GM12875 (cell line): ENCODE data around the gene KRT3.

Experiments
- H3K4me3 ChIP-seq: one replicate; pipeline ENCODE4 v1.5.1; 2011; ENCODE audit warnings: low read depth, low read length, control low read depth
- TF ChIP-seq, protein P1 (sequence below): IDR thresholded peaks from 2 replicates; pipeline ENCODE4 v1.5.1; 2011; ENCODE audit warnings: low read depth, mild to moderate bottlenecking, control low read depth, inconsistent platforms, low read length, moderate library complexity, borderline replicate concordance; ENCODE audit not compliant: insufficient read depth

The KRT3 gene

DNA sequence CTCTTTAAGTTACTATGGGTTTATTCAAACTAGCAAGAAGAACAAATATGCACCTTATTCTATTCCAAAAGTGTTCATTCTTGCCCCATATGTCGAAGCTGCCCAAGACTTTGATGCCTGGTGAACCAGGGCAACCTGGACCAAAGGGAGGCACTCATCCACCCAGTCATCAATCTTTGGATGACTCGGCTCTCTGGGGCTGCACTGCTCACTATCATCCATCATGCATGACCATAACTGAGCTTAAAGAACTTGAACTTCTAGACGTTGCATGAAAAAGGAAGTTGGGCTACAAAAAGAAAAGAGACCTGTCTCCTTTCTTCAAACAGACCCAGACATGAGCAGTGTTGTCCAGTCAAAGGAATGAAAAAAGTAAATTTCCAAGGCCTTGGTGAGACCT, 16.8 kb upstream of the KRT3 start:
- TF ChIP-seq, protein P1, sequence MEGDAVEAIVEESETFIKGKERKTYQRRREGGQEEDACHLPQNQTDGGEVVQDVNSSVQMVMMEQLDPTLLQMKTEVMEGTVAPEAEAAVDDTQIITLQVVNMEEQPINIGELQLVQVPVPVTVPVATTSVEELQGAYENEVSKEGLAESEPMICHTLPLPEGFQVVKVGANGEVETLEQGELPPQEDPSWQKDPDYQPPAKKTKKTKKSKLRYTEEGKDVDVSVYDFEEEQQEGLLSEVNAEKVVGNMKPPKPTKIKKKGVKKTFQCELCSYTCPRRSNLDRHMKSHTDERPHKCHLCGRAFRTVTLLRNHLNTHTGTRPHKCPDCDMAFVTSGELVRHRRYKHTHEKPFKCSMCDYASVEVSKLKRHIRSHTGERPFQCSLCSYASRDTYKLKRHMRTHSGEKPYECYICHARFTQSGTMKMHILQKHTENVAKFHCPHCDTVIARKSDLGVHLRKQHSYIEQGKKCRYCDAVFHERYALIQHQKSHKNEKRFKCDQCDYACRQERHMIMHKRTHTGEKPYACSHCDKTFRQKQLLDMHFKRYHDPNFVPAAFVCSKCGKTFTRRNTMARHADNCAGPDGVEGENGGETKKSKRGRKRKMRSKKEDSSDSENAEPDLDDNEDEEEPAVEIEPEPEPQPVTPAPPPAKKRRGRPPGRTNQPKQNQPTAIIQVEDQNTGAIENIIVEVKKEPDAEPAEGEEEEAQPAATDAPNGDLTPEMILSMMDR: no peak

DNA sequence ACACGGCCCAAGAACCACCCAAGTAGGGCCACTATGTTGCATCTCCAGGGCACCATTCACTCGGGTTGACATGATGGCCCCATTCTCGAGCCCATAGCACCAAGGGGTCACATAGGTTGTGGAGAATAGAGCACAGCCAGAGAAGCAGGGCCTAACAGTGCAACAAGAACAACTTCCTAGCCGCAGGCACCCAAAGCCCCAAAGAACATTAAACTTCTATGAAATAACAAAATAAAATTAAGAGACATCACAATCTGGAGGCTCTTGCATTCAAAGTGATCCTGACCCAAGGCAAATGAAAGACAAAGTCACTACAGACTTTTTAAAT, 16.1 kb upstream of the KRT3 start:
- no peak overlapping the region for H3K4me3 ChIP-seq
- TF ChIP-seq, protein P1: no peak

More for the DNA sequence above, 16.8 kb upstream of the KRT3 start:
- H3K4me3 ChIP-seq: no peak overlapping the region

DNA sequence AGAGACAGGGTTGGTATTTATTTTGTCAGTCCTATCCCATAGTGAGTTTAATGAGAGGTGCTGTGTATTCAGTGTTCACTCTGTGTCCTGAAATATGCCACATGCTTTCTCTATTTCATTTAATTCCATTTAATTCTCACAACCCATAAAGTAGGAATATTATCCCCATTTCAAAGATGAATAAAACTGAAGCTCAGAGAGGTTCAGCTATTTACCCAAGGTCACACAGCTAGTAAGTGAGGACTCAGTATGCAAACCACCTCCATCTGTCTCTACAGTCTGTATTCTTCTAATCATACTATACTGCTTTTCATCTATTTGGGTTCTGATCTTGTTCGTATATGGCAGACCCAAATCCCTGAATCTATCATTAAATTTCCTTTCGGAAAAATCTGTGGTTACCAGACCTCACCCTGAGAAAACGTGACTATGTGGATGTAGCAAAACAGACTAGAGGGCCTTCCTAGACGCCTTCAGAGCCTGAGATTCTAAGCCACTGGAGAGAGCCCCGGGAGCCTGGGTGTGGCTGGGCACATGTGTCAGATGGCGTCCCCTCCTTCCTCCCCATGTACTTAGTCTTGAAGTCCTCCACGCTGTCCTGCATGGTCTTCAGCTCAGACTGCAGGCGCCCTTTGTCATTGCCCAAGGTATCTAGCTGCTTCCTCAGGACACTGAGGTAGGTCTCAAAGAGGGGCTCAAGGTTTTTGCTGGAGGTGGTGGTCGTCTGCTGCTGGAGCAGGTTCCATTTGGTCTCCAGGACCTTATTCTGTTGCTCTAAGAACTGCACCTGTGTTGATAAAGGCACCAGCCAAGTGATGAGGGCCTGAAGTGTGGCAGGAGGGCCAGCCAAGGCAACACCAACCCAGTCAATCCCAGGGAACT, 15.5 kb upstream of the KRT3 start:
- TF ChIP-seq, protein P1: no peak
- no peak overlapping the region for H3K4me3 ChIP-seq

DNA sequence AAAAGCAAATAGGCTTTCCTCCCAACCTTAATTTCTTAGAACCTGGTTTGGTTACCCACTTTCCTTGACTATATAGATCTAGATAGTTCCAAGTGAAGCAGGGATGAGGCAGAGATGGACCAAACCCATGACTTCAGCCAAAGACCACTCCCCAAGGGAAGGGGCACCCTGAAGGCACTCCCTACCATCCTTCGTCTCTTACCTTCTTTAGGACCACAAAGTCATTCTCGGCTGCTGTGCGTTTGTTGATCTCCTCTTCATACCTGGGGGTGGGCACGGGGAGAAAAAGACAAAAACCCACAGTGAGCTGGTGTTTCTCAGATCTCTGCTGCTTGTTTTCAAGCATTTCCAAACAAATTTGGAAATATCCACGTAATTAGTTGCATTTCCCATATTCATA, 14.6 kb upstream of the KRT3 start:
- TF ChIP-seq, protein P1: no peak
- H3K4me3 ChIP-seq: no peak overlapping the region

DNA sequence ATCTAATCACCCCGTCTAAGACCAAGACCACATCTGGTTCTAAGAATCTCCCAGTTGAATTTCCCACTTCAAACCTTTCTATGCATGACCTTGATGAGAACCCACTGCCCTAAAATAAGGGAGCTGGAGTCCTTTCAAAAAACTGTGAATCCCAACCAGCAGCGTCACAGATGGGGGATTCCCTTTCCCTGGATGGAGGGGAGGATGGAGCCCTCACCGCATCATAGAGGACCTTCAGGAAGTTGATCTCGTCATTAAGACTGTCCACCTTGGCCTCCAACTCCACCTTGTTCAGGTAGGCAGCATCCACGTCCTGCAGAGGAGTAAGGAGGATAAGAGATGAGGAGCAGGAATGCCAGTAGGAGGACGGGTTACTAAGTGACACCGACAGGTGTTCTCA, 13.2 kb upstream of the KRT3 start:
- H3K4me3 ChIP-seq: no peak overlapping the region
- TF ChIP-seq, protein P1: no peak

DNA sequence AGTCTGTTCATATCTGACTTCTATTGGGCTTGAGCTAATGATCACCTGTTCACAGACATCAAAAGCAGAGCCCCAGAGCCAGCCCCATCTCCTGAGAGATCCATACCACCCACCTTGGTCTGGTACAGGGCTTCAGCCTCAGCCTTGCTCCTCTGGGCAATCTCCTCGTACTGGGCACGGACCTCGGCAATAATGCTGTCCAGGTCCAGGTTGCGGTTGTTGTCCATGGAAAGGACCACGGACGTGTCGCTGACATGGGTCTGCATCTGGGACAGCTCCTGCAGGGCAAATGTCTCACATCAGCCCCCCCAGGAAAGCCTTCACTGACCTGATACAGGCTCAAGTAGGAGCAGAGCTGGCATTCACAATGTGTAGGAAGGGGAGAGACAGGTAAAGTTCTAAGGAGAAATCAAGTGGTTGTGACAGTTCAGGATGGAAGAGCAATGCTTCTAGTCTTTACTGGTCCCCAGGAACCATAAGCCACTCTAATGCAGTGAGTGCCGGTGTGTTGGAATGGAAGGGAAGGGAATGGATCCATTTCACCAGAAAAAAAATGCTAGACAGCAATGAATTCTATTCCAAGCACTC, 12.8 kb upstream of the KRT3 start:
- H3K4me3 ChIP-seq: no peak overlapping the region
- TF ChIP-seq, protein P1: no peak
